Activated naive CD4-positive, alpha-beta T cell treated with anti-CD3 and anti-CD28 coated beads for 36 hours (primary cell): ENCODE measurements around the gene MPZL2. TPM values are rescaled to one million over a fixed set of nuclear protein-coding genes. Genes with fewer than 3 reads are reported as not detected.

Source experiments
- CTCF ChIA-PET: fragments of 350-600 bp; sonication (Branson Sonifier 250); formaldehyde crosslinking; loops from one replicate; lab custom pipeline; 2021; ENCODE audit warnings: antibody characterized with exemption; lab: Charles Lee
- DNase-seq: peaks from one replicate; pipeline ENCODE4 v3.0.0-alpha.2; 2020
- H3K27ac Mint-ChIP-seq: one replicate; pipeline ENCODE4 v1.8.0; 2021; ENCODE audit warnings: mild to moderate bottlenecking, mixed read lengths
- H3K27me3 Mint-ChIP-seq: one replicate; pipeline ENCODE4 v1.8.0; 2021; ENCODE audit warnings: low read depth, mixed read lengths
- H3K36me3 Mint-ChIP-seq: one replicate; pipeline ENCODE4 v1.8.0; 2021; ENCODE audit warnings: low read depth, mixed read lengths
- H3K4me1 Mint-ChIP-seq: one replicate; pipeline ENCODE4 v1.8.0; 2021; ENCODE audit warnings: low read depth, mixed read lengths
- H3K4me3 Mint-ChIP-seq: one replicate; pipeline ENCODE4 v1.8.0; 2021; ENCODE audit warnings: mild to moderate bottlenecking, moderate library complexity, mixed read lengths
- H3K9me3 Mint-ChIP-seq: one replicate; pipeline ENCODE4 v1.8.0; 2021; ENCODE audit warnings: mixed read lengths
- intact Hi-C: fragments of 100-400 bp; cut with micrococcal nuclease; formaldehyde crosslinking; loops from one replicate; pipeline ENCODE4 v1.15.1; 2023
- total RNA-seq, 2 experiments: library from RNA; stranded (reverse); gene quantifications; one replicate each; pipeline ENCODE4 v1.2.3, GENCODE V29; 2021

Gene MPZL2
- total RNA-seq, 2 experiments from 2014 or later = 25.3 to 28.4 TPM

GRCh38 chr11:118219244-118219643, 44.9 kb downstream of the MPZL2 start:
- H3K36me3 Mint-ChIP-seq = peaks cover 28% of the 10 kb centered on the region
- H3K4me3 Mint-ChIP-seq = peak overlapping the region; percentile 31
- H3K4me1 Mint-ChIP-seq = peaks cover 82% of the 10 kb centered on the region
- intact Hi-C loops = loop anchor here (5.0 kb wide), 2 partner anchors 172 to 217 kb away; no protein-coding TSS in a partner anchor
- DNase-seq = no peak
- peak overlapping the region; percentile 100 for H3K27ac Mint-ChIP-seq
- no peaks in the 10 kb centered on the region for H3K9me3 Mint-ChIP-seq
- CTCF ChIA-PET = interaction anchor here (1.6 to 2.6 kb wide), 3 partner anchors 20 to 25 kb away, joined by 3 to 15 read pairs (median 4); no protein-coding TSS in a partner anchor
- H3K27me3 Mint-ChIP-seq = no peaks in the 10 kb centered on the region

GRCh38 chr11:118217575-118217974, 46.5 kb downstream of the MPZL2 start:
- DNase-seq = peak; percentile 78
- Mint-ChIP-seq H3K4me1 (peaks cover 94% of the 10 kb centered on the region), H3K4me3 (peak overlapping the region; percentile 64), H3K27me3 (no peaks in the 10 kb centered on the region), H3K27ac (peak overlapping the region; percentile 100), H3K9me3 (no peaks in the 10 kb centered on the region), H3K36me3 (peaks cover 33% of the 10 kb centered on the region)
- CTCF ChIA-PET = interaction anchor here (1.1 to 2.8 kb wide), 6 partner anchors 9 to 65 kb away, joined by 3 to 15 read pairs (median 4); partner anchors contain the start of gene MPZL3
- intact Hi-C loops = loop anchor here (1.0 to 5.0 kb wide), 11 partner anchors 8 to 231 kb away; partner anchors contain the start of genes CD3D, IL10RA and JAML

- Mint-ChIP-seq H3K4me3 (peak overlapping the region; percentile 64), H3K27me3 (no peaks in the 10 kb centered on the region), H3K9me3 (no peaks in the 10 kb centered on the region), H3K36me3 (peaks cover 36% of the 10 kb centered on the region), H3K4me1 (peaks cover 94% of the 10 kb centered on the region), H3K27ac (peak overlapping the region; percentile 100)
- CTCF ChIA-PET = interaction anchor here (0.6 to 2.9 kb wide), 14 partner anchors 9 to 85 kb away, joined by 3 to 15 read pairs (median 5); no protein-coding TSS in a partner anchor
- intact Hi-C loops = loop anchor here (1.0 to 5.0 kb wide), 12 partner anchors 8 to 230 kb away; partner anchors contain the start of genes CD3D, IL10RA and JAML
- DNase-seq = peak; percentile 83
Measured at GRCh38 chr11:118216621-118217481, 47.2 kb downstream of the MPZL2 start.

GRCh38 chr11:118215765-118216164, 48.3 kb downstream of the MPZL2 start:
- H3K9me3 Mint-ChIP-seq = no peaks in the 10 kb centered on the region
- peak overlapping the region; percentile 100 for H3K27ac Mint-ChIP-seq
- CTCF ChIA-PET = interaction anchor here (0.9 to 2.9 kb wide), 8 partner anchors 11 to 72 kb away, joined by 3 to 12 read pairs (median 7); no protein-coding TSS in a partner anchor
- no peaks in the 10 kb centered on the region for H3K27me3 Mint-ChIP-seq
- H3K4me1 Mint-ChIP-seq = peaks cover 92% of the 10 kb centered on the region
- peak overlapping the region; percentile 64 for H3K4me3 Mint-ChIP-seq
- intact Hi-C loops = loop anchor here (1.0 to 5.0 kb wide), 6 partner anchors 9 to 229 kb away; partner anchors contain the start of genes CD3D and IL10RA
- H3K36me3 Mint-ChIP-seq = peaks cover 39% of the 10 kb centered on the region
- DNase-seq = no peak

GRCh38 chr11:118215262-118215661, 48.8 kb downstream of the MPZL2 start:
- DNase-seq = peak; percentile 57
- peak overlapping the region; percentile 100 for H3K27ac Mint-ChIP-seq
- peaks cover 92% of the 10 kb centered on the region for H3K4me1 Mint-ChIP-seq

GRCh38 chr11:118214210-118214914, 49.7 kb downstream of the MPZL2 start:
- no peak for DNase-seq
- peaks cover 88% of the 10 kb centered on the region for H3K4me1 Mint-ChIP-seq
- no peaks in the 10 kb centered on the region for H3K27me3 Mint-ChIP-seq
- H3K36me3 Mint-ChIP-seq = peaks cover 41% of the 10 kb centered on the region
- CTCF ChIA-PET = interaction anchor here (0.5 to 2.9 kb wide), 13 partner anchors 10 to 789 kb away, joined by 3 to 12 read pairs (median 6); partner anchors contain the start of gene JAML
- H3K4me3 Mint-ChIP-seq = peak overlapping the region; percentile 64
- H3K9me3 Mint-ChIP-seq = no peaks in the 10 kb centered on the region
- peak overlapping the region; percentile 100 for H3K27ac Mint-ChIP-seq
- intact Hi-C loops = no loop called here

More at GRCh38 chr11:118215262-118215661, 48.8 kb downstream of the MPZL2 start:
- H3K27me3 Mint-ChIP-seq = no peaks in the 10 kb centered on the region
- CTCF ChIA-PET = interaction anchor here (0.6 to 2.9 kb wide), 7 partner anchors 9 to 98 kb away, joined by 3 to 12 read pairs (median 5); partner anchors contain the start of gene JAML
- no peaks in the 10 kb centered on the region for H3K9me3 Mint-ChIP-seq
- peak overlapping the region; percentile 64 for H3K4me3 Mint-ChIP-seq
- intact Hi-C loops = loop anchor here (5.0 kb wide), 2 partner anchors 168 to 213 kb away; no protein-coding TSS in a partner anchor
- peaks cover 42% of the 10 kb centered on the region for H3K36me3 Mint-ChIP-seq

- peaks cover 38% of the 10 kb centered on the region for H3K36me3 Mint-ChIP-seq
- peaks cover 88% of the 10 kb centered on the region for H3K4me1 Mint-ChIP-seq
- CTCF ChIA-PET = interaction anchor here (0.8 to 1.8 kb wide), 7 partner anchors 11 to 82 kb away, joined by 3 to 12 read pairs (median 6); partner anchors contain the start of gene JAML
- no peak for DNase-seq
- peak overlapping the region; percentile 28 for H3K4me3 Mint-ChIP-seq
- H3K27me3 Mint-ChIP-seq = no peaks in the 10 kb centered on the region
- peak overlapping the region; percentile 100 for H3K27ac Mint-ChIP-seq
- H3K9me3 Mint-ChIP-seq = no peaks in the 10 kb centered on the region
- intact Hi-C loops = no loop called here
Measured at GRCh38 chr11:118213781-118214180, 50.3 kb downstream of the MPZL2 start.

- Mint-ChIP-seq H3K4me1 (peaks cover 85% of the 10 kb centered on the region), H3K4me3 (no peak overlapping the region), H3K9me3 (no peaks in the 10 kb centered on the region), H3K27me3 (no peaks in the 10 kb centered on the region), H3K36me3 (peaks cover 35% of the 10 kb centered on the region), H3K27ac (peak overlapping the region; percentile 100)
- no peak for DNase-seq
- intact Hi-C loops = no loop called here
- CTCF ChIA-PET = interaction anchor here (1.2 to 1.9 kb wide), 4 partner anchors 11 to 15 kb away, joined by 3 to 12 read pairs (median 6); partner anchors contain the start of gene JAML
Measured at GRCh38 chr11:118213201-118213600, 50.9 kb downstream of the MPZL2 start.

GRCh38 chr11:118212781-118213191, 51.3 kb downstream of the MPZL2 start:
- CTCF ChIA-PET = interaction anchor here (1.2 to 1.9 kb wide), 2 partner anchors 11 to 14 kb away, joined by 3 to 7 read pairs; partner anchors contain the start of gene JAML
- H3K4me3 Mint-ChIP-seq = no peak overlapping the region
- H3K36me3 Mint-ChIP-seq = peaks cover 39% of the 10 kb centered on the region
- peaks cover 85% of the 10 kb centered on the region for H3K4me1 Mint-ChIP-seq
- no peaks in the 10 kb centered on the region for H3K27me3 Mint-ChIP-seq
- H3K9me3 Mint-ChIP-seq = no peaks in the 10 kb centered on the region
- DNase-seq = no peak
- peak overlapping the region; percentile 100 for H3K27ac Mint-ChIP-seq
- intact Hi-C loops = no loop called here

GRCh38 chr11:118212131-118212725, 51.9 kb downstream of the MPZL2 start:
- Mint-ChIP-seq H3K4me3 (no peak overlapping the region), H3K27ac (peak overlapping the region; percentile 6), H3K36me3 (peaks cover 42% of the 10 kb centered on the region), H3K4me1 (peaks cover 83% of the 10 kb centered on the region), H3K9me3 (no peaks in the 10 kb centered on the region), H3K27me3 (no peaks in the 10 kb centered on the region)
- CTCF ChIA-PET = interaction anchor here (0.8 to 1.9 kb wide), 5 partner anchors 10 to 59 kb away, joined by 3 to 7 read pairs (median 3); no protein-coding TSS in a partner anchor
- intact Hi-C loops = no loop called here
- DNase-seq = no peak

GRCh38 chr11:118211006-118211405, 53.1 kb downstream of the MPZL2 start:
- Mint-ChIP-seq H3K4me3 (no peak overlapping the region), H3K36me3 (peaks cover 52% of the 10 kb centered on the region)
- CTCF ChIA-PET = interaction anchor here (0.7 to 1.2 kb wide), 5 partner anchors 9 to 30 kb away, joined by 3 to 4 read pairs (median 3); no protein-coding TSS in a partner anchor

More at GRCh38 chr11:118211006-118211405, 53.1 kb downstream of the MPZL2 start:
- intact Hi-C loops = no loop called here
- no peaks in the 10 kb centered on the region for H3K9me3 Mint-ChIP-seq
- DNase-seq = no peak
- H3K4me1 Mint-ChIP-seq = peaks cover 75% of the 10 kb centered on the region
- no peaks in the 10 kb centered on the region for H3K27me3 Mint-ChIP-seq
- no peak overlapping the region for H3K27ac Mint-ChIP-seq
